ENCODE results near the gene PCSK1.

Gene PCSK1

DNA sequence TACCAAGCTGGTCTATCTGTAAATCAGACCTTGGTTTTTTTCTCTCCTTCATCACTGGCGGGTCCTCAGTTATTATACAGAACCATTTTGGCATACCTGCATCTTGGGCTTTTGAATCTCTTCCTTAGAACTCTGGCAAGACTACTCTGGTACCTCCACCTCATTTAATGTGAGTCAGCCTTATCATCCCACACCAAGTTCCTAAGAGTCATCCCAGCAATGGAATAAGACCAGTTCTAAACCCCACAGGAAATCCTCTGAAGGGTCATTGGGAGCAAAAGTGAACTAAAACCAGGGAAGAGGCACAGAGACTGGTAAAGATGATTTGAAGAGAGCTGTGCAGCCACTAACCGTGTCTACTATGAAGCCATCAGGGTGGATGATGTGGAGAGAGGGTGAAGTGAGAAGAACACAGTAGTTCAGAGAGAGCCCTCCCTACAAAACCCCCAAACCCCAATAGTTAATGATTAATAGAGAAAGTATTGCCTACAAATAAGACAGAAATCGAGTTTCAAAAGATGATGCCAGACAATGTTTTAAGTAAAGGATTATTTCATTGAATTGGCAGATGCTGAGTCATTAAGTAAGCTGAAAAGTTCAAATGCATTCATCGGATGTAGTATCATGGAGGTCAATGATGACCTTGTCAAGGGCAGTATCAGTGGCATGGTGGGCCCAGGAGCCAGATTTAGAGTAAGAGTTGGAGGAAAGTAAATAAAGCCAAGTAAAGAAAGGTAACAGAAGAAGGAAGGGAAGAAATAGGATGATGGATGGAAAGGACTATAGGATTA lies 85.4 kb downstream of the PCSK1 start:
- no peaks in the 10 kb centered on the region for H3K36me3 ChIP-seq (ENCODE audit: control insufficient read depth in 1 of 2, insufficient read depth in 2 of 2, low read length in 2 of 2)
- H3K27me3 ChIP-seq (ENCODE audit: control insufficient read depth in 1 of 2, insufficient read depth in 2 of 2, low read length in 2 of 2) = no peaks in the 10 kb centered on the region

DNA sequence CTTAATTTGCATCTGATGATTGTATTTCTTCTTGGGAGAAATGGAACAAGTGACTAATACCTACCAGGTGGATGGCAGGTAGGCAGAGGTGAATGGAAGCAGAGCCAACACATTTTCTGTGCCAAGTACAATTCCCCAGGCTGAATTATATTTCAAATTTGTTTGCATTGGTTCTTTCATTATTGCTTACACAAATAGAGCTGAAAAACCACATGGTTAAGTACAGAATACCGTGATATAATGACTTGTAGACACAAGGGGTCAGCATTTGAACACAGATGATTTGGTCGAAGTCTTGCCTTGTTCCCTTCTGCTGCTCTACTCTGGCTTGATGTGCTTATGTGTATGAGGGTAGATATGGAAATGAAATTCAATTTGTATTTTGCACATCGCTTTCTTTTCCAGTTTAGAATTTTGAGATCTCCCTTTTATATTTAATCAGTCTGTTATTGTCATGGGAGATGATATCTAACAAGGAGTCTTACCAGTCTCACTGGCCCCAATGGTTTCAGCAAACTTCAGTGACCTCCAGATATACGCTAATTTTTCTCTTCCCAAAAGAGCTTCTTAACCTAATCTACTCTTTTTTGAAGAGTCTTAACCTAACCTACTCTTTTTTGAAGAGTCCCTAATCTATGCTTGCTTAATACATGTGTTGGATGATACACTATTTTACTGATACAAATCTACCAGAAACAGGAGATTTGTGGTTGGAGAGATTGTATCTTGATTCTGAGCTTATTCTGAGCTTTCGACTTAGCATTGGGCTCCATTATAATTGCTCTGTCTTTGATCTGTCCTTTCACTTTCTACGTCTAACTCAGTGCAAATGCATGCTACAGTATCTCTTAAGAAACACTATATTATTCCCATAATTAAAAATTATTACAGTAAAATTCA lies 88.1 kb downstream of the PCSK1 start:
- Histone ChIP-seq H3K27ac (ENCODE audit: low read depth, low read length) (no peak overlapping the region), H3K4me3 (ENCODE audit: low read depth in 1 of 2, low read length in 2 of 2) (no peak overlapping the region), H3K36me3 (ENCODE audit: control insufficient read depth in 1 of 2, insufficient read depth in 2 of 2, low read length in 2 of 2) (no peaks in the 10 kb centered on the region), H3K9ac (ENCODE audit: low read depth in 1 of 2, low read length in 2 of 2) (no peak overlapping the region), H3K9me3 (ENCODE audit: control insufficient read depth in 1 of 2, low read length in 2 of 2) (no peaks in the 10 kb centered on the region), H3K4me1 (ENCODE audit: control insufficient read depth in 1 of 2, insufficient read depth in 2 of 2, low read length in 2 of 2) (no peaks in the 10 kb centered on the region), H3K27me3 (ENCODE audit: control insufficient read depth in 1 of 2, insufficient read depth in 2 of 2, low read length in 2 of 2) (no peaks in the 10 kb centered on the region)

More for the DNA sequence above, 85.4 kb downstream of the PCSK1 start:
- Histone ChIP-seq H3K9me3 (ENCODE audit: control insufficient read depth in 1 of 2, low read length in 2 of 2) (no peaks in the 10 kb centered on the region), H3K4me1 (ENCODE audit: control insufficient read depth in 1 of 2, insufficient read depth in 2 of 2, low read length in 2 of 2) (no peaks in the 10 kb centered on the region), H3K4me3 (ENCODE audit: low read depth in 1 of 2, low read length in 2 of 2) (no peak overlapping the region), H3K27ac (ENCODE audit: low read depth, low read length) (no peak overlapping the region), H3K9ac (ENCODE audit: low read depth in 1 of 2, low read length in 2 of 2) (no peak overlapping the region)

DNA sequence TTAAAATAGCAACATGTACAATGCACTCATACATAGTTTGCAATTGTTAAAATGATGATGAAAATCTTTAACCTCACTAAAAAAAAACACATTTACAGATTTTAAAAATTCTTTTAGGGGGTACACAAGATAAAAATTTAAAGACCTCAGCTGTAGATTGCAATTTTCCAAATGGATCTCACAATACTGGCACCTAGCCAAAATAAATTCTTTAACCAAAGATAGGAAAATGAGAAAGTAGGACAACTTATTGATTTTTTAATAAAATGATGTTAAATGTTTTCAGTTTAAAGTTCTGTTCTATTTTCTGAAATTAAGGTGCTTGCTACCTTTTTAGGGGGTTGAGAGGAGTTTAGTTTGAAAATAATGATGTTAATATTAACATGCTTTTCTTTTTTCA lies 90.0 kb downstream of the PCSK1 start:
- no peaks in the 10 kb centered on the region for H3K9me3 ChIP-seq (ENCODE audit: control insufficient read depth in 1 of 2, low read length in 2 of 2)
- H3K27me3 ChIP-seq (ENCODE audit: control insufficient read depth in 1 of 2, insufficient read depth in 2 of 2, low read length in 2 of 2) = no peaks in the 10 kb centered on the region
- no peaks in the 10 kb centered on the region for H3K36me3 ChIP-seq (ENCODE audit: control insufficient read depth in 1 of 2, insufficient read depth in 2 of 2, low read length in 2 of 2)
- H3K27ac ChIP-seq (ENCODE audit: low read depth, low read length) = no peak overlapping the region
- no peak overlapping the region for H3K9ac ChIP-seq (ENCODE audit: low read depth in 1 of 2, low read length in 2 of 2)
- H3K4me3 ChIP-seq (ENCODE audit: low read depth in 1 of 2, low read length in 2 of 2) = no peak overlapping the region
- H3K4me1 ChIP-seq (ENCODE audit: control insufficient read depth in 1 of 2, insufficient read depth in 2 of 2, low read length in 2 of 2) = peaks cover 4 to 17% of the 10 kb centered on the region in 2 donors

DNA sequence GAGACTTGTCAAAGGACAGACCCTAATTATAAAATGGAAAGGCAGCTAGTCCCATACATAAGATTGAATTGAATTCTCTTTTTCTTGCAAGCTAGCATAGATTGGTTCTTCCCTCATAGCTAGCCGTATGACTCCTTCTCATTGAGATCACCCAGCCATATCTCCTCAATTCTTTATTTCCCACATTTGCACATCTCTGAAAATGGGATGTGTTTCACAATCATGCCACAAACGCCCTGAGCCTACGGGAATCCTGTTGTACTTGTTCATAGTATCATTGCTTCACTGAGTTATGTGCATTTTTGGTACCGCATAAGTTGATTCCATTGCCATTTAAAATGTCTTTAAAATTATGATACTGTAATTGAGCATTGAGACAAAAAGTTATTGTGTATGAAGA lies 90.5 kb downstream of the PCSK1 start:
- Histone ChIP-seq H3K4me1 (ENCODE audit: control insufficient read depth in 1 of 2, insufficient read depth in 2 of 2, low read length in 2 of 2) (peaks cover 4 to 22% of the 10 kb centered on the region in 2 donors), H3K27ac (ENCODE audit: low read depth, low read length) (no peak overlapping the region)

More for the DNA sequence above, 90.5 kb downstream of the PCSK1 start:
- Histone ChIP-seq H3K9ac (ENCODE audit: low read depth in 1 of 2, low read length in 2 of 2) (no peak overlapping the region), H3K9me3 (ENCODE audit: control insufficient read depth in 1 of 2, low read length in 2 of 2) (no peaks in the 10 kb centered on the region), H3K27me3 (ENCODE audit: control insufficient read depth in 1 of 2, insufficient read depth in 2 of 2, low read length in 2 of 2) (no peaks in the 10 kb centered on the region), H3K36me3 (ENCODE audit: control insufficient read depth in 1 of 2, insufficient read depth in 2 of 2, low read length in 2 of 2) (no peaks in the 10 kb centered on the region), H3K4me3 (ENCODE audit: low read depth in 1 of 2, low read length in 2 of 2) (no peak overlapping the region)
